HG03175 (cell line): ENCODE measurements around the gene GPR4.

Source experiments
- ATAC-seq: cut with Tn5 transposase; IDR thresholded peaks from one replicate; pipeline ENCODE4 v1.9.1; 2021; ENCODE audit warnings: mild to moderate bottlenecking, moderate library complexity; ENCODE audit not compliant: unreplicated experiment

Gene GPR4

DNA sequence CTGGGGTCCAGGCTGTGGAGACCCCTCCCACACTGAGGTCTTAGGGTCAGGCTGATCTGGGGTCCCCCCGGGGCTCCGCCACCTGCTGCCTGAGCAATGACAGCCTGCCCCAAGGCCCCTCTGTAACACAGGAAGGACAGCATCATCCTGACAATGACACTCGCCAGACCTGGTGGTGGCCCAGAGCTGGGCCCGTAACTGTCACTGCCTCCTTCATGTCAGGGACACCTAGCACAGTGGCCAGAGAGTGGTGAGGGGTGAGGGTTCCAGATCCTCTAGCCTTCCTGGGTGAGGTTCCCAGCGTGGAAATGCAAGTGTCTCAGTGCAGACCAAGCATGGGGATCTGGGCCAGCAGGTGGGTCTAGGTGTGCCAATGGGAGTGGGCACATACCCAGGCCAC lies 45.2 kb downstream of the GPR4 start:
- no peak for ATAC-seq

DNA sequence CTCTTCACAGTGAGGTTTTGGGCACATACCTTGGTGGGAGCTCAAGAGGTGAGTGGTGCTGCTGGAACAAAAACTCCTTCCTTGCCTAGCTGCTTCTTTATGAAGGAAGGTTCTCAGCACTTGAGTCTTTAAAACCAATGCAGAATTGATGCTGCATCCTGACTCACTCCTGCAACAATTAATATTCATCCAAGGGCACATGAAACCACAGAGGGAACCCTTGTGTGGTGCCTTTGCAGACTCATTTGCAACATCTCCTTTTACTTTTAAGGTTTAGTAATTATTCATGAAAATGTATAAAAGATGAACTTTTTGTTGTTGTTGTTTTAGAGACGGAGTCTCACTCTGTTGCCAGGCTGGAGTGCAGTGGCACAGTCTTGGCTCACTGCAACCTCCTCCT lies 47.5 kb downstream of the GPR4 start:
- no peak for ATAC-seq

DNA sequence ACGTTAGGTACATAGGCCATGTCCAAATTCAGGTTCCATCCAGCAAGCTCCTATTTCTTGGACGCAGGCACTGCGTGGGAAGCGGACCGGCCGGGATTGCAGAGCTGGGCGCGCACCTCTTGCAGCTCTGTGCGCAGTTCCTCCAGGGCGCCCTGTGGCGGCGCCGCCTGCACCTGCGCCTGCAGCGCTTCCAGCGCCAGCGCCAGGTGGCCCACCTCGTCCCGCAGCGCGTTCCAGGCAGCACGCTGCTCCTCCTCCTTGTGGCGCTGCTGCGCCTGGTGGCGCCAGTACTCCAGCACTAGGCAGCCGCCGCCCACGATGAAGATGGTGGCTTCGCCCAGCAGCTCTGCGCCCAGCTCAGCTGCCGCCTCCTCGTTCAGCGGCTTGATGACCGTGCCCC lies 48.5 kb downstream of the GPR4 start:
- no peak for ATAC-seq

DNA sequence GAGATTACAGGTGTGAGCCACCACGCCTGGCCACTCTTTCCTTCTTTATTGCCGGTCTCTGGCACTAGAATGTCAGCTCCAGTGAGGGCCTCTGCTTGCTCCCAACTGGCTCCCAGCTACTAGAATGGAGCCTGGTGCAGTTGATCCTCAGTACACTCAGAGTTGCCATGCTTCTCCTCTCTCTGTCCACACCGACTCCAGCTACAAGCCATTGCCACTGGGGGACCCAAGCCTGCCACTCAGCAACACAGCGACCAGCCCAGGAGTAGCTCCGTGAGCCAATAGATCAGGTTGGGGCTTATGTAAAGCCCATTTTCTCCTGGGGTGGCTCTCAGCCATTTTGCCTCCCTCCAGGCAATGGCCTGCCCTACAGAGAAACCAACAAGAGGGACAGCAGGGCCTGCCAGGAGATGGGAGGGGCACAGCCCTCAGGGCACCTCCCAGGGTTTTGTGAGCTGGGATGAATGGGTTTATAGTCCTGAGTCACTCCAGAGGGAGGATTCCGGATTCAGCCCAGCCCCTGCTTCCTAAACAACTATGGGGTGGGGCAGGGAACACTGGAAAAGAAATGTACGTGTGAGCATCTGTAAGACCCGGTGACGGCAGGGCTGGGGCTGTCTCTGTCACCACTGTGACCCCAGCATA lies 53.9 kb downstream of the GPR4 start:
- no peak for ATAC-seq

DNA sequence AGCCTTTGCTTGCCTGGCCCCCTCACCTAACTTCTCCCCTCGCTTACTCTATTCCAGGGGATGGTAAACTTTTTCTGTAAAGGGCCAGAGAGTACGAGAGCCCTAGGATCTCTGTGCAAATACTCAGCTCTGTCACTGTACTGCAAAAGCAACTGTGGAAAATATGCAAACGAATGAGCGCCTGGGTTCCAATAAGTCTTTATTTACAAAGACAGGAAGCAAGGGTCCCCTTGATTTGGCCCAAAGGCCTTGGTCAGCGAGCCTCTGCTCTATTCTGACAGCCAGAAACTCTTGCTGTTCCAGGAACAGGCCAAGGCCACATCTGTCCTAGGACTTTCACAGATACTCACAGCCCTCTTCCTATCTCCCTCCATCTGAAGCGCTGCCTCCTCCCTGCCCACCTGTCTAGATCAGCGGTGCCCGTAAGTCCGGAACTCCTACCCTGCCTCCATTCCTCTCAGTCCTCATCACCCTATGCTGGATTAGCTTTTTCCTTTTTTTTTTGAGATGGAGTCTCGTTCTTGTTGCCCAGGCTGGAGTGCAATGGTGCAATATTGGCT lies 54.7 kb downstream of the GPR4 start:
- no peak for ATAC-seq

DNA sequence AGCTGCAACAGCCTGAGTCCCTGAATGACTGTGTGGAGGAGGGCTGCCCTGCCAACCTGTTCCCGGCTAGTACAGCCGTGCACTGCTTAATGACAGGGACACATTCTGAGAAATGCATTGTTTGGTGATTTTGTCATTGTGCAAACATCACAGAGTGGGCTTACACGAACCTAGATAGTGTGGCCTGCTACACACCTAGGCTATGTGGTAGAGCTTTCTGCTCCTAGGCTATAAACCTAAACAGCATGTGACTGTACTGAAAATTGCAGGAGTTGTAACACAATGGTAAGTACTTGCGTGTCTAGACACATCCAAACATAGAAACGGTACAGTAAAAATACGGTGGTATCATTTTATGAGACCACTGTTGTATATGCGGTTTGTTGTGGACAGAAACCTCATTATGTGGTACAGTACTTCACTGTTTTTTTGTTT lies 59.8 kb downstream of the GPR4 start:
- no peak for ATAC-seq
